Sigmoid colon (tissue), 4 donors: ENCODE results near the gene LUZP1.

Experiments used
- CTCF ChIP-seq, 4 experiments: fragments of 450-650 bp in 3 of 4; fragments of 200-600 bp in 1 of 4; IDR thresholded peaks; one replicate each; pipeline ENCODE4 v1.5.1; 2016 to 2019; ENCODE audit warnings: antibody characterized with exemption in 4 of 4, mild to moderate bottlenecking in 3 of 4, moderate library complexity in 2 of 4
- EP300 ChIP-seq, 4 donors: sonication (generic); formaldehyde crosslinking; IDR thresholded peaks; one replicate each; pipeline ENCODE4 v1.6.1; 2017; ENCODE audit warnings: antibody characterized with exemption in 4 of 4

GRCh38 chr1:23040509-23040908 lies 128.1 kb downstream of the LUZP1 start:
- TF ChIP-seq CTCF (IDR thresholded peaks at IDR 0.05) (no peak), EP300 (IDR thresholded peaks at IDR 0.05) (no peak)
